DMS79 (cell line): Measurements from ENCODE around the gene CYP2A6.
"Not testable (repeated sequence)": the region's sequence is repeated elsewhere in the genome, so short reads cannot be mapped to it uniquely, and the experiment has no call there.

Source experiments
- DNase-seq: peaks from one replicate; lab custom pipeline; 2025; lab: John Stamatoyannopoulos, UW

CYP2A6 gene, protein sequence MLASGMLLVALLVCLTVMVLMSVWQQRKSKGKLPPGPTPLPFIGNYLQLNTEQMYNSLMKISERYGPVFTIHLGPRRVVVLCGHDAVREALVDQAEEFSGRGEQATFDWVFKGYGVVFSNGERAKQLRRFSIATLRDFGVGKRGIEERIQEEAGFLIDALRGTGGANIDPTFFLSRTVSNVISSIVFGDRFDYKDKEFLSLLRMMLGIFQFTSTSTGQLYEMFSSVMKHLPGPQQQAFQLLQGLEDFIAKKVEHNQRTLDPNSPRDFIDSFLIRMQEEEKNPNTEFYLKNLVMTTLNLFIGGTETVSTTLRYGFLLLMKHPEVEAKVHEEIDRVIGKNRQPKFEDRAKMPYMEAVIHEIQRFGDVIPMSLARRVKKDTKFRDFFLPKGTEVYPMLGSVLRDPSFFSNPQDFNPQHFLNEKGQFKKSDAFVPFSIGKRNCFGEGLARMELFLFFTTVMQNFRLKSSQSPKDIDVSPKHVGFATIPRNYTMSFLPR

DNA sequence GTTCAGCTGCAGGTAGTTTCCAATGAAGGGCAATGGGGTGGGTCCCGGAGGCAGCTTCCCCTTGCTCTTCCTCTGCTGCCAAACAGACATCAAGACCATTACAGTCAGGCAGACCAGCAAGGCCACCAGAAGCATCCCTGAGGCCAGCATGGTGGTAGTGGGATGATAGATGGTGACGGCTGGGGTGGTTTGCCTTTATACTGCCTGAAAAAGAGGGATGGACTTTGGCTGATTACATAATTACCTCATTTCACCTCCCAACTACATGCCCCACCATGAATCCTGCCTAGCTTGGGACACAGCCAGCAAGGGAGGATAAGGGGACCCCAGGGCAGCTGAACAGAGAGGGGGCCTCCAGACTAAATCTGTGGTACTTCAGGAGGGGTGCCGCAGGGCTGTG is at the start of gene CYP2A6:
CYP2A6 (minus strand) TSS at position 171 of the 400 bp plus-strand sequence; CDS start at position 150, 21 bp downstream.
- not testable (repeated sequence) for DNase-seq

DNA sequence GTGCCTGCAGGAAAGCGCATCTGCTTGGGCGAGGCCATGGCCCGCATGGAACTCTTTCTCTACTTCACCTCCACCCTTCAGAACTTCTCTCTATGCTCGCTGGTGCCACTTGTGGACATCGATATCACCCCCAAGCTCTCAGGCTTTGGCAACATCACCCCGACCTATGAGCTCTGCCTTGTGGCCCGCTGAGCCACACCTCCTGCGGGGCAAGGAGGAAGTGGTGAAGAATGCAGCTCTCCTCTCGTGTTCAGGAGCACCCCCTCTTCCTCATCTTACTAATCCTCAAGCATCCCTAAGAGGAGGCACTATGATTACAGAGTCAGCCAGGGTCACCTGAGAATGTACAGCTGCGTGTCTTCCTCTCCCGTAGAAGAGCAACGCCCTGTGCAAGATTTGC is 49.7 kb upstream of the CYP2A6 start:
- not testable (repeated sequence) for DNase-seq

DNA sequence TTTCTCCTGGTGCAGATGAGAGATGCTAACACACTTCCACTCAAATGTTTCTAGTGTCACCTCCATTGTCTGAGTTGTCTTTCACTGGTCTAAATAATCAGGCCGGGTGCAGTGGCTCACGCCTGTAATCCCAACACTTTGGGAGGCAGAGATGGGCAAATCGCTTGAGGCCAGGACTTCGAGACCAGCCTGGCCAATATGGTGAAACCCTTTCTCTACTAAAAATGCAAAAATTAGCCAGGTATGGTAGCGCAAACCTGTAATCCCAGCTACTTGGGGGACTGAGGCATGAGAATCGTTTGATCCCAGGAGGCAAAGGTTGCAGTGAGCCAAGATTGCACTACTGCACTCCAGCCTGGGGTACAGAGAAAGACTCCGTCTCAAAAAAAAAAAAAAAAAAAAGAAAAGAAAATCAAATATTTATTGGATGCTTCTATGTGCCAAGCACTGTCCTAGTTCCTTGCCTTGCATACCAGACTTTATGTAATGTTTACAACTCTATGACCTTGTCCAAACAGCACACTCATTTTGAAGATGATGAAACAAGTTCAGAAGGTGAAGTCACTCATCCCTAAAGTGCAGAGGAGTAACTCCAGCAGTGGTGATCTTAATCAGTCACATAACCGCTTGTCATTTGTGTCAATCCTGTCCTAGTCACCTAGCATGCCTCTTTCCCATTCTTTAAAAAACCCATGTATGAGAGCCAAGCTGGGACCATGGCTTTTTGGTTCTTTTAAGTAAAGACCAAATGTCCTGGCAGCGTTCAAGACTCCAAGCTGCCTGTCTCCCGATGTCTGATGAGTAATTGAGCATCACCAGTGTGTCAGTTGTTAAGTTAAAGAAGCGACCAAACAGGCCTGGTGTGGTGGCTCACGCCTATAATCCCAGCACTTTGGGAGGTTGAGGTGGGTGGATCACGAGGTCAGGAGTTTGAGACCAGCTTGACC is 46.9 kb upstream of the CYP2A6 start:
- not testable (repeated sequence) for DNase-seq

DNA sequence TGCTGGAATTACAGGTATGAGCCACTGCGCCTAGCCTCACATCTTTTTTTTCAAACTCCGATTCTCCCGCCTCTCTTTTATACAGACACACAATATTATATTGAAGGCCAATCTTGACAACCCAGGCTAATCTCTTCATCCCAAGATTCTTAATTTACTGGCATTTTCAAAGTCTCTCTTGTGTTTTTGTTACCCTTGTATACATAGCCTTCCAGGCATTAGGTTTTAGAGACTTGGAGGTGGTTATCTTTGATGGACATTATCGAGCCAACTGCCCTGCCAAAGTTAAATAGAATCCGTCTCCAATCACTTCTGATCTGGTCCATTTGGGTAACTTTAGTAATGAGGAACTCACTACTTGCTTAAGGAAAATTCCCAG is 46.2 kb upstream of the CYP2A6 start:
- no peak for DNase-seq

DNA sequence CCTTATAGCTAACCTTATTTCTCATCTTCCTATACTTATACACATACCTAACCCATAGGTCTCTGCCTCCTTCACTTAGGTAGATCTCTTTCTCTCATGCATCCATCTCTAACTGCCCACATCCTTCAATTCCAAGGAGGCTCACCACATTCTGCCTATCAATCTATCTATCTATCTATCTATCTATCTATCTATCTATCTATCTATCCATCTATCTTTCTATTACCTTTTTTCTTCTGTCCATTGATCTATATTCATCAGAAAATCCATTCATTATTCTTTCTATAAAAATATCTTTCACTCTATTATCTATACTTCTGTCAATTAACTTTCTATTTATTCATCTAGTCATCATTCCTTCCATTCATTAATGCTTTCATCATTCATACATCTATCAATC is 42.9 kb upstream of the CYP2A6 start:
- no peak for DNase-seq

DNA sequence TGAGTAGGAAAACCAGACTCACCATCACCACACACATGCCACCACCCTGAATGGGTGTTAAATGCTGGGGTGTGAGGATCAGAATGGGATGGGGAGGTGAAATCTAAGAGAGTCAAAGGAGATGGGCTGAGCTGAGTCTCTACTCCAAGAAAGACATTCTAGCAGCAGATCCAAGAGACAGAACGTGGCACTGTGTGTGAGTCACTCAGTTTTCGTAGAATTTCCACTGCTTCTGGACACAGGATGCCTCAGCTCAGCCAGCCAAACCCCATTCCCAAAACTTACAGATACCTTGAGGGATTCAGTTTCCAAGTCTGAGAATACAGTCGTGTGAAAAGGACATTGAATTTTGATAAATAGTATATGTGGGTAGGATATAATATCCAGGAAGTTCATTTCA is 39.1 kb upstream of the CYP2A6 start:
- DNase-seq: no peak

DNA sequence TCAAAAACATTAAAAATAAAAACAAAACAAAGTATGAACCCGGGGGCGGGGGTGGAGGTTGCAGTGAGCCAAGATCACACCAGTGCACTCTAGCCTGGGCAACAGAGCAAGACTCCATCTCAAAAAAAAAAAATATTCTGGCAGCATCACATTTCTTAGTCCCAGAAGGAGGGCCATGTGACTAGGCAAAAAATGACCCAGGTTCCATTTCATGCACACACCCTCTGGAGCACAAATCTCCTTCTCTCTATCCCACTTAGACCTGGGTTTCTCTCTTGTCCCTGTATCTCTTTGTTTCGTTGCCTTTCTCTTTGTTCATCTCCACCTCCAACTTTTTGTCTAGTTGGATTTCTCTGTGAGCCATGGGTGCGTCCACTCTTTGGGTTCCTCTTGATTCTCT is 37.9 kb upstream of the CYP2A6 start:
- DNase-seq: no peak

DNA sequence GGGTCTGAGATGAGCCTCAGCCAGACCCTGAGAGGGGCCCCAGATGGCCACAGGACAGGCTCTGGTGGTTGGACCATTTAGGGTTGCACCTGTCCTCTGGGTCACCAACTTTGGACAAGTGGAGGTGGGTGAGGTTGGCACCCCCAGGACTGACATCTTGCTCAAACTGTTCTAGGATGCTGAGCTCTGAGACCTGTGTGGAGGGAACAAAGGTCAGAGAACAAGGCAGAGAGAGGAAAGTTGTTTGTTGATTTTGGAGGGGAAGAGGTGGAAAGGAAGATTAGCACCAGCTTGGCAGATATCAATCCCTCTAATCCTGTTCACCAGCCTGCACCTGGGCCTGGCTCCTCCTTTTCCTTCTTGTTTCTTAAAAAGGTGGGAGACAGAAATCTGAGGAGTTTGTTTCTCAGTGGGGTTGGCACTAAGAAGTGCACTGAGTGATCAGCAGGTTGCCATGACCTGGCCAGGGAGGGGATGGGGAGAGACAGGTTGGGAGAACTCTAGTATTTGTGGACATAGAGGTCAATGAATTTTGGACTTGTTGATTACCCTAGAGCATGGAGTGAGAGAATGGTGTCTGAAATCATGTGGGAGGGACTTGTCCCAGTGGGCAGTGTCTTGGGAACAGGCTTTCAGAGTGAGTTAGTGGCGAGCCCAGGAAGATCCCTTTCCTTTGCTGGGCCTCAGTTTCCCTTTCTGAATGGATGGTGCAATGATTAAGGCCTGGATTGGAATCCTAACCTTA is 34.1 kb upstream of the CYP2A6 start:
- not testable (repeated sequence) for DNase-seq

DNA sequence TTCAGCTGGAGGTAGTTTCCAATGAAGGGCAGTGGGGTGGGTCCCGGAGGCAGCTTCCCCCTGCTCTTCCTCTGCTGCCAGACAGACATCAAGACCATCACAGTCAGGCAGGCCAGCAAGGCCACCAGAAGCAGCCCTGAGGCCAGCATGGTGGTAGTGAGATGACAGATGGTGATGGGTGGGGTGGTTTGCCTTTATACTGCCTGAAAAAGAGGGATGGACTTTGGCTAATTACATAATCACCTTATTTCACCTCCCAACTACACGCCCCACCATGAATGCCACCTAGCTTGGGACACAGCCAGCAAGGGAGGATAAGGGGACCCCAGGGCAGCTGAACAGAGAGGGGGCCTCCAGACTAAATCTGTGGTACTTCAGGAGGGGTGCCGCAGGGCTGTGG is 31.8 kb upstream of the CYP2A6 start, which contains the start of gene CYP2A7:
CYP2A7 (minus strand) TSS at position 170 of the 400 bp plus-strand sequence; CDS start at position 149, 21 bp downstream.
- DNase-seq: not testable (repeated sequence)

DNA sequence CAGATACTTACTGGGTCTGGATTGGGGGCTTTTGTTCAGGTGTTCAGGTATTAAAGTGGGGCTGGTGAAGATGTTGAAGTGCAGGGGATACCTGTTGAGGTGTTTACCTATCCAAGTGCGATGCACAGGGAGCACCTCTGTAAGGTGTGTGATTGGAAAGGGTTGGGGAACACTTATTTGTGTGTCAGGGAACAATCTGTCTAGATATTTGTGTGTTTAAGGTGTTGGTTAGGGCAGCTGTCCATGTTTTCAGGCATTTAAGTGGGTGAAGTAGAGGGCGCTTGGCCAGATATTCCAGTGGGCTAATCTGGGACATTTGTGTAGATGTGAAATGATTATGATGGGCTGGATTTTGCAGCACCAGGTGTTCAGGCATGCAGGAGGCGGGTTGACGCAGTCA is 29.1 kb upstream of the CYP2A6 start:
- not testable (repeated sequence) for DNase-seq

DNA sequence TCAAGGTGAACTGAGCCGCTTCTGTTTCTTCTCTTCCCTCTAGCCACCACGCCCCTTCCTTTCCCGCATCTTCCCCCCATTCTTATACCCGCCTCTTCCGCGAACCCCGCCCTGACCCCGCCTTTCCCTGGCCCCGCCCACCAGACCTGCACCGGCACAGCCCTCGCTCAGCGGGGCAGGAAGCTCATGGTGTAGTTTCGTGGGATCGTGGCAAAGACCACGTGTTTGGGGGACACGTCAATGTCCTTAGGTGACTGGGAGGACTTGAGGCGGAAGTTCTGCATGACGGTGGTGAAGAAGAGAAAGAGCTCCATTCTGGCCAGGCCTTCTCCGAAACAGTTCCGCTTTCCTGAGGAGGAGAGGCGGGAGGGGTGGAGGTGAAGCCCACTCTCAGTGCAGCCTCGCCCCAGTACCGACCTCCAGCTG is 25.3 kb upstream of the CYP2A6 start:
- DNase-seq: not testable (repeated sequence)

DNA sequence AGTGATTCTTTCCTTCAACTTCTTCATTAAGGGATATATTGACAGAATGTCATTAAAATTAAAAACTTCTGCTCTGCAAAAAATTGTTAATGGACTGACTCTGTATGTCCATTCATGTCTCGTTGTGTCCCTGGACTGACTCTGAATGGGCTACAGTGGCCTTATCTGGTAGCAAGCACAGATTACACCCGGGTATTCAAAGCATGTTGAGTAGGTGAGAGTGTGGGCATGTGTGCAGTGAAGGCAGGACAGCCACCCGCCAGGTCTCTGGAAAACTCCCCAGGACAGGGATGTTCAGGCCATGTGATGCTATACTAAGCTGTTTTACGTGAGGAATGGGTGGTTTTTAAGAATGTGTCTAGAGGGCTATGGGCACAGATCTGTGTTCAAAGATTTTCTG is 24.6 kb upstream of the CYP2A6 start:
- DNase-seq: not testable (repeated sequence)

DNA sequence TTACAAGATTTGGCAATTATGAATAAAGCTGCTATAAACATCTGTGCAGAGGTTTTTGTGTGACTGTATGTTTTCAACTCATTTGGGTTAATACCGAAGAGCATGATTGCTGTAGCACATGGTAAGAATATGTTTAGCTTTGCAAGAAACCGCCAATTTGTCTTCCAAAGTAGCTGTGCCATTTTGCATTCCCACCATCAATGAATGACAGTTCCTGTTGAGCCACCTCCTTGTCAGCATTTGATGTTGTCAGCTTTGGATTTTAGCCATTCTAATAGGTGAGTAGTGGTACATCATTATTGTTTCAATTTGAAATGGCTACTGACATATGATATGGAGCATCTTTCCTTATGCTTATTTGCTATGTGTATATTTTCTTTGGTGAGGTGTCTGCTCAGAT is 23.6 kb upstream of the CYP2A6 start:
- DNase-seq: not testable (repeated sequence)

DNA sequence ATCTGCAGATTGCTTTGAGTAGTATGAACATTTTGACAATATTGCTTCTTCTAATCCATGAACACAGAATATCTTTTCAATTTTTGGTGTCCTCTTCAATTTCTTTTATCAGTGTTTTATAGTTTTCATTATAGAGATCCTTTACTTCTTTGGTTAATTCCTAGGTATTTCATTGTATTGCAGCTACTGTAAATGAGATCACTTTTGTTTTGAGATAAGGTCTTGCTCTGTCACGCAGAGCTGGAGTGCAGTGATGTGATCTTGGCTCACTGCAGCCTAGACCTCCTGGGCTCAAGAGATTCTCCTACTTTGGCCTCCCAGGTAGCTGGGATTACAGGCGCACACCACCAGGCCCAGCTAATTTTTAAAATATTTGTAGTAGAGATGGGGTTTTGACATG is 22.0 kb upstream of the CYP2A6 start:
- DNase-seq: no peak

DNA sequence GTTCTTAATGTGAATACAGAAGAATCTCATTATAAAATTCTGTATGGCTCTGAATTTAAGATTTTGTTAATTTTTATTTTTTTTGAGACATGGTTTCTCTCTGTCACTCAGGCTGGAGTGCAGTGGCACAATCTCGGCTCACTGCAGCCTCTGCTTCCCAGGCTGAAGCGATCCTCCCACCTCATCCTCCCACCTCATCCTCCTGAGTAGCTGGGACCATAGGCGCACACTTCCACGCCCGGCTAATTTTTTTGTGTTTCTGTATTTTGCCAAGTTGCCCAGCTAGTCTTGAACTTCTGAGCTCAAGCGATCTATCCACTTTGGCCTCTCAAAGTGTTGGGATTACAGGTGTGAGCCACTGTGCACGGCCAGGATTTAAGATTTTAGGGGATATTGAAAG is 17.5 kb upstream of the CYP2A6 start:
- DNase-seq: no peak

DNA sequence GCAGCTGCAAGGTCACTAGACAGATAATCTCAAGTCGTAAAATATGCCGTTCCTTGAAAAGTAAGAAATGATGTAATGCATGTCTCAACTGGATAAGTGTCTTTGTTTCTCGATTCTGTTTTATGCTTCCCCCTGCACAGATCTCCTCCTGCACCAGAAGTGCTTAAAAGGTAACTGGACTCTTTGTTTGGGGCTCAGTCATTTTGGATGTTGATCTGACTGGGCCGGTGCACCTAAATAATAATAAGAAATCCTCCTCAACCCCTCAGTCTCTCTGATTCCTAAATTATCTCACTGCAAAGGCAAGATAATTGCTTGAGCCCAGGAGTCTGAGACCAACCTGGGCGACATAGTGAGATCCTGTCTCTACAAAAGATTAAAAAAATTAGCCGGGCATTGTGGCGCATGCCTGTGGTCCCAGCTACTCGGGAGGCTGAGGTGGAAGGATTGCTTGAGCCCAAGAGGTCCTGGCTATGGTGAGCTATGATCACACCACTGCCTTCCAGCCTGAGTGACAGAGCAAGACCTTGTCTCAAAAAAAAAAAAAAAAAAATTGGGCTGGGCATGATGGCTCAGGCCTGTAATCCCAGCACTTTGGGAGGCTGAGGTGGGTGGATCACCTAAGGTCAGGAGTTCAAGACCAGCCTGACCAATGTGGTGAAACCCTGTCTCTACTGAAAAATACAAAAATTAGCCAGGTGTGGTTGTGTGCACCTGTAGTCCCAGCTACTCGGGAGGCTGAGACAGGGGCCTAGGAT is 14.7 kb upstream of the CYP2A6 start:
- not testable (repeated sequence) for DNase-seq

DNA sequence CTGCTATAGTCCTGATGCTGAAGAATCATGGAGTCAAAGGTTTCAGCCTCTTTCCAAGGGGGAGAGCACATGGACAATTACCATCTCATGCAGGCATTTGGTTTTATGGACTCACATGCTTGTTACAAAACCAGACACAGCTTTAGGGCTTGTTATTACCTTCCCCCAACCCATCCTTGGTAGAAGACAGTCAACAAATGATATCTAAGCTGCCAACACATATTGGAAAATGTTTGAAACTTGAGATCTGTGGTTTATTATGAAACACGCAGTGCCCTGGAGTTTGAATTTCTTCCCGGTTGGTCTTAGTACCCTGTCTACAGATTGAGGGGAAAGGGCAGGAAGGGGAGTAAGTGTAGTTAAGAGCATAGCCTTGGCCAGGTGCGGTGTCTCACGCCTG is 12.5 kb upstream of the CYP2A6 start:
- no peak for DNase-seq

DNA sequence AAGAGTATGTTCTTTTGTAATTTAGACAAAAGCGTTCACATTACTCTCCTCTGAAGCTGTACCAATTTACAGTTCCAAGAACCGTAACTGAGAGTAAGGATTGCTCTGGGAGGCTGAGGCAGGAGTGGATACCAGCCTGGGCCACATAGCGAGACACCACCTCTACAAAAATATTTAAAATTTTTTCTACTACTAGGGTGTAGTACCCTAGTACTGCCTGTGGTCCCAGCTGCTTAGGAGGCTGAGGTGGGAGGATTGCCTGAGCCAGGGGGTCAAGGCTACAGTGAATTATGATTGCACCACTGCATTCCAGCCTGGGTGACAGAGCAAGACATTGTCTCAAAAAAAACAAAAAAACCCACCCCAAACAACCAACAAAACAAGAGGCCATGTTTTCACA is 12.1 kb upstream of the CYP2A6 start:
- DNase-seq: no peak

DNA sequence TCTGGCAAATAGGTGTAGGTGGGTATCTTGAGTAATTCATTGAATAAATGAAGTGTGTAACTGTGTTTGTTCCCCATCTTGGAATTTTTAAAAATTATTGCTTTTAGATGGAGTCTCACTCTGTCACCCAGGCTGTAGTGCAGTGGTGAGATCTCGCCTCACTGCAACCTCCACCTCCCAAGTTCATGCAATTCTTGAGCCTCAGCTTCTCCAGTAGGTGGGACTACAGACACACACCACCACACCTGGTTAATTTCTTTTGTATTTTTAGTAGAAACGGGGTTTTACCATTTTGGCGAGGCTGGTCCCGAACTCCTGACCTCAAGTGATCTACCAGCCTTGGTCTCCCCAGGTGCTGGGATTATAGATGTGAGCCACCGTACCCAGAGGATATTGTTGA is 7.9 kb upstream of the CYP2A6 start:
- no peak for DNase-seq

DNA sequence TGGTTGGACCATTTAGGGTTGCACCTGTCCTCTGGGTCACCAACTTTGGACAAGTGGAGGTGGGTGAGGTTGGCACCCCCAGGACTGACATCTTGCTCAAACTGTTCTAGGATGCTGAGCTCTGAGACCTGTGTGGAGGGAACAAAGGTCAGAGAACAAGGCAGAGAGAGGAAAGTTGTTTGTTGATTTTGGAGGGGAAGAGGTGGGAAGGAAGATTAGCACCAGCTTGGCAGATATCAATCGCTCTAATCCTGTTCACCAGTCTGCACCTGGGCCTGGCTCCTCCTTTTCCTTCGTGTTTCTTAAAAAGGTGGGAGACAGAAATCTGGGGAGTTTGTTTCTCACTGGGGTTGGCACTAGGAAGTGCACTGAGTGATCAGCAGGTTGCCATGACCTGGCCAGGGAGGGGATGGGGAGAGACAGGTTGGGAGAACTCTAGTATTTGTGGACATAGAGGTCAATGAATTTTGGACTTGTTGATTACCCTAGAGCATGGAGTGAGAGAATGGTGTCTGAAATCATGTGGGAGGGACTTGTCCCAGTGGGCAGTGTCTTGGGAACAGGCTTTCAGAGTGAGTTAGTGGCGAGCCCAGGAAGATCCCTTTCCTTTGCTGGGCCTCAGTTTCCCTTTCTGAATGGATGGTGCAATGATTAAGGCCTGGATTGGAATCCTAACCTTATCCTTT is 2.4 kb upstream of the CYP2A6 start:
- DNase-seq: not testable (repeated sequence)
